SK-N-MC (cell line): ENCODE results near the gene ZNF786.

ENCODE experiments used
- FOXP2 ChIP-seq: optimal IDR thresholded peaks from 2 replicates; pipeline ENCODE3; 2011; ENCODE audit warnings: mild to moderate bottlenecking, moderate library complexity; ENCODE audit not compliant: insufficient read depth; ENCODE audit errors: extremely low read length, control extremely low read depth
- POLR2AphosphoS5 ChIP-seq: IDR thresholded peaks from 2 replicates; pipeline ENCODE4 v1.6.1; 2012; ENCODE audit warnings: mild to moderate bottlenecking, low read depth, low read length, borderline replicate concordance

DNA sequence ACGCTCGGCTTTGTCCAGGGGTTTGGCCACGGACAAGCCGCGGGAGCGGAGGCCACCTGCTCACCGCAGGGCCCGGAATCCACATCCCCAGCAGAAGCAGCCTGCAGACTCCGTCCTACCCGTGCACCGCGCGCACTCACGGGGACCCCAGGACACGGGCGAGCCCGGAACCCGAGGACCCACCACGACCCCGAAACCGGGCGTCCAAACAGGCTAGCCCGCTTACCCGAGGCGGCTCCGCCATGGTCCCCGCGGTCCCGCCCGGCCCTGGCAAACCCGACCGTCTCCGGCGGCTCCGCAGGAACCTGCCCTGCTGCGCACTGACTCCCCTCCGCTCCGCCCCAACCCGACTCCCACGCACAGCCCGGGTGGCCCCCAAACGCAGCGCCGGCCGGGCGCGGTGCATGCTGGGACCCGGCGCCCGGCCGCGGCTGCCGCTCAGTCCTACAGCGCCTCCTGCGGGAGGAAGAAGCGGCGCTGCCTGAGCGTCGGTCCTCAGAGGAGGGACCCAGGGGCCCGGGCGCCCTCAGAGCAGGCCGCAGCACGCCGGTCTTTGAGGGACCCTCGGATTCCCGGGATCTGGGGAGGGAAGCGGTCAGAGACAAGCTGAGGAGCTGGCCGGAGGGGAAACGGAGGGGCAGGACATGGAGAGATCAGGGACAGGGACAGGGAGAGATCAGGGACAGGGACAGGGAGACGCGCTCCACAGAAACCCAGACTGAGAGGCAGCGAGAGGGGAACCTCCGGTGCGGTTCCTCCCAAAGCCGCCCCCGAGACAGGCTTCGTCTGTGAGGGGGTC is at the start of gene ZNF786:
- TF ChIP-seq POLR2AphosphoS5 (peak; percentile 91; the same call in 1 of the 2 replicates), FOXP2 (peak; percentile 82)
